Measurements from ENCODE around the gene VAV2. TPM values are rescaled to one million over a fixed set of nuclear protein-coding genes. Genes with fewer than 3 reads are reported as not detected.

The VAV2 gene
- total RNA-seq, 1 donor from 2014 or later: 24.4 TPM

DNA sequence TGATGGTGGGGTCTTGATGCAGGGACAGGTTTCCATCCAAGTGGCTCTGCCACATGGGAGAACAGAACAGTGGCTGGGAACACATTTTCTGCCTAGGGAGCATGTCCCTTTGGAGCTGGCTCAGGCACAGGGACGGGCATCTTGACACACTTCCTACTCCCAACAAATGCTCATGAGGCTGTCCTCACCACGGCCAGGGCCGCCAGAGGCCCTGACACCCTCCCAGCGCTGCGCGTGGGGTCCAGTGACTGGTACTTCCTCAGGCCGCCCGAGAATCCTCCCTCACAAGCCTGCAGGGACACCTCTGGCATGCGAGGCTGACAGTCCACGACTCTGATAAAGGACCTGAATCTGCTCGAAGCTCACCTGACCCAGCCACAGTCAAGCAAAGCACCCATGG is 193.0 kb downstream of the VAV2 start:
- H3K9me3 Mint-ChIP-seq (ENCODE audit: unreplicated experiment): no peaks in the 10 kb centered on the region

DNA sequence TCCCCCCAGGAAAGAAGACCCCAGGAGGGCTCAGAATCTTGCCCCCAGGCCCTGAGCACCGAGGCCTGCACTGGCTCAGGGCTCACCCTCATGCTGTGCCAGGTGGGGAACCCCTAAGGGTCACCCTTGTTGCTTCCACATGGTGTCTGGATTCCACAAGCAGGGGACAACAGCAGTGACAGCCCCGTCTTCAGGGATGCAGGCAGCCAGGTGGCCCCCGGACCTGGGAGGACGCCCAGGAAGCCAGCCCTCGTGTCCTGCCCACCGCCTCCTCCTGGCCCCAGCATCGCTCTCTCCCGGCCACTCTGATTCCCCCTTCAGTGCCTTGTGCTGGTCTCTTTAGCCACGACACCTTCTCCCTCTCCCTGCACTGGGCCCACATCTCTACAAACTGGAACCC is 194.0 kb downstream of the VAV2 start:
- DNase-seq (ENCODE audit: extremely low spot score, unreplicated experiment): no peak
- Mint-ChIP-seq H3K4me3 (ENCODE audit: unreplicated experiment) (no peak overlapping the region), H3K36me3 (ENCODE audit: unreplicated experiment) (peaks cover 4% of the 10 kb centered on the region), H3K27ac (ENCODE audit: unreplicated experiment) (no peak overlapping the region), H3K4me1 (ENCODE audit: unreplicated experiment) (peaks cover 4% of the 10 kb centered on the region), H3K9me3 (ENCODE audit: unreplicated experiment) (no peaks in the 10 kb centered on the region), H3K27me3 (ENCODE audit: unreplicated experiment) (no peaks in the 10 kb centered on the region)
- TF ChIP-seq, protein P1, sequence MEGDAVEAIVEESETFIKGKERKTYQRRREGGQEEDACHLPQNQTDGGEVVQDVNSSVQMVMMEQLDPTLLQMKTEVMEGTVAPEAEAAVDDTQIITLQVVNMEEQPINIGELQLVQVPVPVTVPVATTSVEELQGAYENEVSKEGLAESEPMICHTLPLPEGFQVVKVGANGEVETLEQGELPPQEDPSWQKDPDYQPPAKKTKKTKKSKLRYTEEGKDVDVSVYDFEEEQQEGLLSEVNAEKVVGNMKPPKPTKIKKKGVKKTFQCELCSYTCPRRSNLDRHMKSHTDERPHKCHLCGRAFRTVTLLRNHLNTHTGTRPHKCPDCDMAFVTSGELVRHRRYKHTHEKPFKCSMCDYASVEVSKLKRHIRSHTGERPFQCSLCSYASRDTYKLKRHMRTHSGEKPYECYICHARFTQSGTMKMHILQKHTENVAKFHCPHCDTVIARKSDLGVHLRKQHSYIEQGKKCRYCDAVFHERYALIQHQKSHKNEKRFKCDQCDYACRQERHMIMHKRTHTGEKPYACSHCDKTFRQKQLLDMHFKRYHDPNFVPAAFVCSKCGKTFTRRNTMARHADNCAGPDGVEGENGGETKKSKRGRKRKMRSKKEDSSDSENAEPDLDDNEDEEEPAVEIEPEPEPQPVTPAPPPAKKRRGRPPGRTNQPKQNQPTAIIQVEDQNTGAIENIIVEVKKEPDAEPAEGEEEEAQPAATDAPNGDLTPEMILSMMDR (IDR thresholded peaks at IDR 0.05): no peak

More for the DNA sequence above, 193.0 kb downstream of the VAV2 start:
- H3K27me3 Mint-ChIP-seq (ENCODE audit: unreplicated experiment): no peaks in the 10 kb centered on the region
- H3K4me3 Mint-ChIP-seq (ENCODE audit: unreplicated experiment): no peak overlapping the region
- DNase-seq (ENCODE audit: extremely low spot score, unreplicated experiment): no peak
- TF ChIP-seq, protein P1 (IDR thresholded peaks at IDR 0.05): no peak
- H3K36me3 Mint-ChIP-seq (ENCODE audit: unreplicated experiment): peaks cover 4% of the 10 kb centered on the region
- H3K4me1 Mint-ChIP-seq (ENCODE audit: unreplicated experiment): peaks cover 10% of the 10 kb centered on the region
- no peak overlapping the region for H3K27ac Mint-ChIP-seq (ENCODE audit: unreplicated experiment)

DNA sequence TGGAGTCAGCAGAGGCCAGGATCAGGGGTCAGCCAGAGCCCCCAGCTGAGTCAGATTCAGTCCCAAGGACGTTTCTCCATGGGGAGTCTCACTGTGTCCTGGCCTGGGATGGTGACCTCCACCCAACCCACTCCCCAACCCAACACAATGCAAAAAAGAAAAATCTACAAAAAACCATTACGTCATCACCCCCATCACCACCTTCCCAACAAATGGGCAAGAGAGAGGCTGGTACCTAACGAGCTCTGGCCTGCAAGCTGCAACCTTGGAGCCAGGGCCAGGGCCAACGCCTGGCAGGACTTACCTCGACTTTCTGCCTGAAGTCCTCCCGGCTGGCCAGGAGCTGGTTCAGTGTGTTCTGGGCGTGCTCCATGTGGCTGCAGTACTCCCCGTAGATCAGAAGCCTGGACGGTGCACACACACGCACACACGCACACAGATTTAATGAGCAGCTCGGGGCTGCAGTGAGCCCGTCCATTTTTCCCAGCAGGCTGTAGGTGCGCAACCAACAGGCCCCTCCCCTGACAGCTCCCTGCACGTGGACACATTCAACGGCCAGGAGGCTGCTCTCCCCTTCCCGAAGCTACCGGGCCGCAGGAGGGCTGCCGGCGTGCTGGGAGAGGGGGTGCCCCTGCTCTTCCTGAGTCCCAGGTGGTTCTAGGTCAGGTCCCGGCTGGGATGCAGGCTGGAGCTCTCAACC is 194.6 kb downstream of the VAV2 start:
- TF ChIP-seq, protein P1 (IDR thresholded peaks at IDR 0.05): no peak
- no peaks in the 10 kb centered on the region for H3K27me3 Mint-ChIP-seq (ENCODE audit: unreplicated experiment)
- H3K9me3 Mint-ChIP-seq (ENCODE audit: unreplicated experiment): no peaks in the 10 kb centered on the region
- DNase-seq (ENCODE audit: extremely low spot score, unreplicated experiment): no peak
- peaks cover 6% of the 10 kb centered on the region for H3K4me1 Mint-ChIP-seq (ENCODE audit: unreplicated experiment)
- no peak overlapping the region for H3K4me3 Mint-ChIP-seq (ENCODE audit: unreplicated experiment)
- no peak overlapping the region for H3K27ac Mint-ChIP-seq (ENCODE audit: unreplicated experiment)
- H3K36me3 Mint-ChIP-seq (ENCODE audit: unreplicated experiment): peaks cover 4% of the 10 kb centered on the region

DNA sequence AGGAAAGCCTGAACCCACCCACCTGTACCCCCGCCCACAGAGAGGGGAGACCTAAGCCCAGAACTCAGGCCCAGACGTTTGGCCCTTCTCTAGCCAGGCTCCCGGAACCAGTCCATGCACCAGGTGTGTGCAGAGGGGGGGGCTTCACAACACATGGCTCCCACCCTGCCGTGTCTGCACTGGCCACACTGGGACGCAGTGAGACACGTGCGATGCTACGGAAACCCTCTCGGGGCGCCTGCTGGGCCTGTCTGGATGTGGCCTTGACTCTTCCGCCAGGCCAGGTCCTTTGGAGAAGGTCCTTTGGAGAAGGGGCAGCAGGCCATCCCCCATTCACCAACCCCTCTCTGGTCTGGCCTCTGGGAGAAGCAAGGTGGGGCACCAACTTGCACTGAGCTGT is 195.6 kb downstream of the VAV2 start:
- Mint-ChIP-seq H3K4me3 (ENCODE audit: unreplicated experiment) (no peak overlapping the region), H3K4me1 (ENCODE audit: unreplicated experiment) (peaks cover 6% of the 10 kb centered on the region), H3K36me3 (ENCODE audit: unreplicated experiment) (peaks cover 4% of the 10 kb centered on the region), H3K27ac (ENCODE audit: unreplicated experiment) (no peak overlapping the region), H3K27me3 (ENCODE audit: unreplicated experiment) (no peaks in the 10 kb centered on the region), H3K9me3 (ENCODE audit: unreplicated experiment) (no peaks in the 10 kb centered on the region)
- TF ChIP-seq, protein P1 (IDR thresholded peaks at IDR 0.05): no peak
- no peak for DNase-seq (ENCODE audit: extremely low spot score, unreplicated experiment)

DNA sequence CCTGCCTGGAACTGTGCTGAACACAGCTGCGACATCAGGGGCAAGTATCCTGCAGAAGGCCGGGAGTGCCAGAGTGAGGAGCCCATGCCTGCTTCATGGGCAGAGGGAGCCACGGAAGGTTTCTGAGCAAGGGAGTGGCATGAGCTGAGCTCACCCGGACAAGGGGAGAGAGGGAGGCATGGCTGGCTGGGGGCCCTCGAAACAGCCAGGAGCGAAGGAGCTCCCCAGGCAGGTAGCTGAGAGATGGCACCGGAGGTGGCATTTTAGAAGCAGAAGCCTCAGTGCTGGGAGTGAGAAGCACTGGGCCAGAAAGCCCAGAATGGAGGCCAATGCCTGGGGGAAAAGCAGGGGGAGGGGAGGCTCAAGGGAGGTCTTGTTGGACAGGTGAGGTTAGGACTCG is 197.1 kb downstream of the VAV2 start:
- DNase-seq (ENCODE audit: extremely low spot score, unreplicated experiment): no peak
- Mint-ChIP-seq H3K36me3 (ENCODE audit: unreplicated experiment) (peaks cover 4% of the 10 kb centered on the region), H3K27me3 (ENCODE audit: unreplicated experiment) (no peaks in the 10 kb centered on the region), H3K9me3 (ENCODE audit: unreplicated experiment) (no peaks in the 10 kb centered on the region), H3K4me1 (ENCODE audit: unreplicated experiment) (peaks cover 6% of the 10 kb centered on the region), H3K4me3 (ENCODE audit: unreplicated experiment) (no peak overlapping the region), H3K27ac (ENCODE audit: unreplicated experiment) (no peak overlapping the region)
- TF ChIP-seq, protein P1 (IDR thresholded peaks at IDR 0.05): no peak
